H1 (cell line): ENCODE measurements around the gene NHEJ1. TPM values are rescaled to one million over a fixed set of nuclear protein-coding genes. Genes with fewer than 3 reads are reported as not detected.

Experiments
- BACH1 ChIP-seq: IDR thresholded peaks from 2 replicates; pipeline ENCODE4 v1.6.1; 2012; ENCODE audit warnings: low read length, improper control_type of control experiment
- CHD1 ChIP-seq: IDR thresholded peaks from 2 replicates; pipeline ENCODE4 v1.6.1; 2012; ENCODE audit warnings: low read depth, low read length, improper control_type of control experiment
- CHD2 ChIP-seq: IDR thresholded peaks from 2 replicates; pipeline ENCODE4 v1.6.1; 2012; ENCODE audit warnings: low read length, improper control_type of control experiment
- CREB1 ChIP-seq: IDR thresholded peaks from 2 replicates; pipeline ENCODE4 v1.6.1; 2012; ENCODE audit warnings: inconsistent platforms
- CTCF ChIP-seq, 3 experiments: IDR thresholded peaks; 1 replicate in 2 of 3; 2 replicates in 1 of 3; pipeline versions ENCODE4 v1.5.1 to v1.6.1; 2011; ENCODE audit warnings: low read length in 3 of 3, mild to moderate bottlenecking in 3 of 3, inconsistent platforms in 2 of 3, low read depth in 1 of 3, moderate library complexity in 1 of 3; ENCODE audit not compliant: insufficient read depth in 1 of 3; ENCODE audit errors: control extremely low read depth in 1 of 3
- KDM1A ChIP-seq: fragments of 200-600, 300-600 bp; sonication (generic); IDR thresholded peaks from 2 replicates; pipeline ENCODE4 v1.7.1; 2016; ENCODE audit warnings: mild to moderate bottlenecking, low read length, borderline replicate concordance
- SP1 ChIP-seq: IDR thresholded peaks from 2 replicates; pipeline ENCODE4 v1.6.1; 2011; ENCODE audit warnings: low read depth, low read length
- YY1 ChIP-seq: IDR thresholded peaks from 2 replicates; pipeline ENCODE4 v1.6.1; 2011; ENCODE audit warnings: low read depth, mild to moderate bottlenecking, low read length
- polyA plus RNA-seq, 7 experiments: library from polyadenylated mRNA; depleted of rRNA in 3 of 7; stranded (reverse) in 5 of 7; unstranded in 2 of 7; fragments of >200 nt in 5 of 7; fragments of 200-250 nt in 2 of 7; gene quantifications; 1 replicate in 5 of 7; 2 replicates in 1 of 7; 4 replicates in 1 of 7; pipeline versions ENCODE4 v1.2.1 to v1.2.3, GENCODE V29; 2011 to 2013; ENCODE audit warnings: missing spikeins in 2 of 7, mixed read lengths in 2 of 7
- total RNA-seq: library from RNA; stranded (reverse); fragmentation: NEBNext Ultra II Directional; extraction: Animal tissue kit (Norgen Biotek cat#: 25700); gene quantifications from 2 replicates; pipeline ENCODE4 v1.2.1, GENCODE V29; 2021

Gene NHEJ1
- total and polyA plus RNA-seq, 2 of the 8 experiments (the other 6 are each of a cell fraction or from before 2014, with no cell fraction given), result 22.7 to 24.1 TPM

GRCh38 chr2:219161097-219161496 lies 482 bp upstream of the NHEJ1 start (continued):
- TF ChIP-seq CTCF (IDR thresholded peaks at IDR 0.05; ENCODE audit: control extremely low read depth in 1 of 3, insufficient read depth in 1 of 3, low read depth in 1 of 3, low read length in 3 of 3) (no peak), BACH1 (no peak), CHD1 (no peak), CREB1 (no peak), KDM1A (no peak), CHD2 (no peak), SP1 (no peak), YY1 (no peak)
